Bronchial epithelial cell (primary cell): Measurements from ENCODE around the gene KIFC3. TPM values are rescaled to one million over a fixed set of nuclear protein-coding genes. Genes with fewer than 3 reads are reported as not detected.
A peak's percentile ranks its signal among the peaks of the same experiment; 100 is the strongest.

Experiments used
- DNase-seq: peaks from one replicate; pipeline ENCODE4 v3.0.0-alpha.2; 2010; ENCODE audit warnings: low read depth
- FAIRE-seq: peaks from 2 replicates; lab custom pipeline; 2011; peaks lifted over from hg19 to GRCh38; lab: Jason Lieb, UNC
- H3K27me3 ChIP-seq: 2 replicates; pipeline ENCODE4 v1.5.1; 2011; ENCODE audit warnings: low read length; ENCODE audit not compliant: control insufficient read depth, insufficient read depth
- H3K36me3 ChIP-seq: 2 replicates; pipeline ENCODE4 v1.5.1; 2011; ENCODE audit warnings: low read length; ENCODE audit not compliant: control insufficient read depth, insufficient read depth
- H3K4me3 ChIP-seq: 2 replicates; pipeline ENCODE4 v1.5.1; 2011; ENCODE audit warnings: mild to moderate bottlenecking, low read depth, low read length, control low read depth
- total RNA-seq: library from RNA; depleted of rRNA; stranded (reverse); fragments of >200 nt; gene quantifications from 2 replicates; pipeline ENCODE4 v1.2.1, GENCODE V29; 2014
- TF ChIP-seq, protein P1 (sequence below): IDR thresholded peaks from 2 replicates; pipeline ENCODE4 v1.5.1; 2011; ENCODE audit warnings: mild to moderate bottlenecking, moderate library complexity, low read length, control low read depth, inconsistent platforms; ENCODE audit not compliant: insufficient read depth, severe bottlenecking

Gene KIFC3
- total RNA-seq, 1 donor from 2014 or later, result 34.8 TPM

DNA sequence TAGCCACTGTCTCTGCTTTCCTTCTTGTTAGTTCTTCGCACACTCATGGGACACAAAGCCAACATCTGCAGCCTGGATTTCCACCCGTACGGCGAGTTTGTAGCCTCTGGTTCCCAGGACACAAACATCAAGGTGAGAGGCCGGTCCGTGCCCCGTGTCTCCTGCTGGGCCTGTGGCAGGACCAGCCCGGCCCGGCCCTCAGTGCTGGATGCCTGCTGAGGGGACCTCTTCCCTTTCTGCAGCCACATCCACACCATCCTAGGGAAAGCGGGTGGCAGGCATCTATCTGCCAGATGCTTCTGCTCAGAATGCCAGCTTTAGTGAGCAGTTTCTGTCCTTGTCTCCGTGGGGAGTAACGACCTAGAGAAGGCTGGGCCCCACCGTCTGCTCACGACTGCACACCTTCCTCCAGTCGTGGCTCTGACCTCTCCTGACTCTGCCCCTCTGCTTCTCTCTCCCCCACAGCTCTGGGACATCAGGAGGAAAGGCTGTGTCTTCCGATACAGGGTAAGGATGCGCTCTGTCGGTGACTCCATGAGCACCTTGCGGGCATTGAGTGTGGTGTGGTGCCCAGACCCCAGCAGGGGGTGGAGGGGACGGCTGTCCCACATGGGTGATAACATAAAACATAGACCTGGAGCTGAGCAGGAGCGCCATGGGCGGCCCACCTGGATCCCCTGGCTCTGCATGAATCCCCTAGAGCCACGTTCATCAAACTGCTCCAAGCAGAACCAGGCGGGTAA lies 51.3 kb downstream of the KIFC3 start:
- FAIRE-seq, result no peak
- peaks cover 10% of the 10 kb centered on the region for H3K36me3 ChIP-seq
- TF ChIP-seq, protein P1, sequence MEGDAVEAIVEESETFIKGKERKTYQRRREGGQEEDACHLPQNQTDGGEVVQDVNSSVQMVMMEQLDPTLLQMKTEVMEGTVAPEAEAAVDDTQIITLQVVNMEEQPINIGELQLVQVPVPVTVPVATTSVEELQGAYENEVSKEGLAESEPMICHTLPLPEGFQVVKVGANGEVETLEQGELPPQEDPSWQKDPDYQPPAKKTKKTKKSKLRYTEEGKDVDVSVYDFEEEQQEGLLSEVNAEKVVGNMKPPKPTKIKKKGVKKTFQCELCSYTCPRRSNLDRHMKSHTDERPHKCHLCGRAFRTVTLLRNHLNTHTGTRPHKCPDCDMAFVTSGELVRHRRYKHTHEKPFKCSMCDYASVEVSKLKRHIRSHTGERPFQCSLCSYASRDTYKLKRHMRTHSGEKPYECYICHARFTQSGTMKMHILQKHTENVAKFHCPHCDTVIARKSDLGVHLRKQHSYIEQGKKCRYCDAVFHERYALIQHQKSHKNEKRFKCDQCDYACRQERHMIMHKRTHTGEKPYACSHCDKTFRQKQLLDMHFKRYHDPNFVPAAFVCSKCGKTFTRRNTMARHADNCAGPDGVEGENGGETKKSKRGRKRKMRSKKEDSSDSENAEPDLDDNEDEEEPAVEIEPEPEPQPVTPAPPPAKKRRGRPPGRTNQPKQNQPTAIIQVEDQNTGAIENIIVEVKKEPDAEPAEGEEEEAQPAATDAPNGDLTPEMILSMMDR, result no peak
- no peaks in the 10 kb centered on the region for H3K27me3 ChIP-seq
- no peak for DNase-seq
- H3K4me3 ChIP-seq, result no peak overlapping the region

DNA sequence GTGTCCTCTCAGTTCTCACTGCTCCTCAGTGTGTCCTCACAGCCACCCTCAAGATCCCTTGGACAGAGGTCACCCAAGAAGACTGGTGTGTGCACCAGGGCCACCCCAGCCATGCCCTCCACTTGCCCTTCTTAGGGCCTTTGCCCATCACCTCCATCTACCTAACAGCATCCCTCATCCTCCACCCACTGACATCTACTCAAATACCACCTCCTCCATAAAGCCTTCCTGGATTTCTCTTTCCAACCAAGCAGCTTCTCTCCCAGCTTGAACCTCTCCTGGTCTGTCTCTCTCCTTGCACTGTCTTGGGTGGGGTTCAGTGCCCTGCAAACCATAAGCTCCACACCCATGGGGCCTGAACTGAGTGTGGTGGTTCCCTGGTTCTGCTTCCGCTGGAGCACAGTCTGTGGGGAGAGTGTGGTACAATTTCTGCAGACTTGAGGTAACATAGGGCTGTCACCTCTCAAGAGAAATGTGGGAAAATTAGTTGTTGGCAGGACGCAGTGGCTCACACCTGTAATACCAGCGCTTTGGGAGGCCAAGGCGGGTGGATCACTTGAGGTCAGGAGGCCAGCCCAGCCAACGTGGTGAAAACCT lies 52.3 kb downstream of the KIFC3 start:
- TF ChIP-seq, protein P1, result no peak
- DNase-seq, result no peak
- no peak overlapping the region for H3K4me3 ChIP-seq
- H3K36me3 ChIP-seq, result peaks cover 4% of the 10 kb centered on the region
- H3K27me3 ChIP-seq, result no peaks in the 10 kb centered on the region
- FAIRE-seq, result no peak

DNA sequence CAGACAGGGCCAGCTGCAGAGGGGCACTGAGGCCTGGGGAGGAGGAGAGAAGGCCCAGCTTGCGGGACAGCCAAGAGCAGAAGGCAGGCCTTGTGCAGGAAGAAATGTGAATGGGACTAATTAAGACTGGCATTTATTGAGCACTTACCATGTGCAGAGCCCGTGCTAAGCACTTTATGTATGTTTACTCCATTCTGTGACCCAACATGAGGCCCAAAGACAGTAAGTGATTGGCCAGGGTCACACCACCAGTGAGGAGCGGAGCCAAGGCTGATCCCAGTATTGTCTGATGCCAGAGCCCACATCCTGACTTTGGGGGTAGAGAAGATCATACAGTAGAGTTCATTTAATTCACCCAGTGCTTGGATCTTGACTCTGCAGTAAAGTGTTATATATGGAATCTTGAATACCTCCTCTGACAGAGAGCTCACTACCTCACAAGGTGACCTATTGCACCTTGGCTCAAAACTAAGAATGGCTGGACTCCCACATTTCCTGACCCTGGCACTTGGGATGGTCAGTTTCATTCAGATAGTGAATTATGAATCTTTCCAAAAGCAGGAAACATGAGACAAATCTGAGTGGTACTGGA lies 53.1 kb downstream of the KIFC3 start:
- TF ChIP-seq, protein P1, result no peak
- H3K4me3 ChIP-seq, result no peak overlapping the region
- DNase-seq (no peak), FAIRE-seq (no peak)
- H3K36me3 ChIP-seq, result peaks cover 9% of the 10 kb centered on the region
- H3K27me3 ChIP-seq, result no peaks in the 10 kb centered on the region

DNA sequence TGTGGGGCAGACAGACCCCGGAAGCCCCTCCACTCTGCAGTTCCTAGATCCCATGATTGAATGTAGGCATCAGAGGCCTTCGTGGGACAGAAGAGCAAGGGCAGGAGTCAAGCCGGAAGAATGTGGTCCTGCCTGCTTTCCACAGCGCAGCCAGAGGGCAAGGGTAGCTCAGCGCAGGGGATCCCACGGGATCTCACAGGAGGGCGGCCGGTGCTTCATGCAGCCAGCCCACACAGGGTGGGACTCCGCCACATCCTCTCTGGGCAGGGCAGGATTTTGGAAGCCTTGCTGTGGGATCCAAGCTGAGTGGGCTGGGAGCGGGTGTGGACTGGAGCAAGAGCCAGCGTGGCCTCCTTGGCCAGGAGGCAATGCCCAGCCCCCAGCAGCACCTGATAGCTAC lies 53.7 kb downstream of the KIFC3 start:
- Histone ChIP-seq H3K36me3 (peaks cover 11% of the 10 kb centered on the region), H3K27me3 (no peaks in the 10 kb centered on the region), H3K4me3 (no peak overlapping the region)
- TF ChIP-seq, protein P1, result no peak
- FAIRE-seq (no peak), DNase-seq (no peak)

DNA sequence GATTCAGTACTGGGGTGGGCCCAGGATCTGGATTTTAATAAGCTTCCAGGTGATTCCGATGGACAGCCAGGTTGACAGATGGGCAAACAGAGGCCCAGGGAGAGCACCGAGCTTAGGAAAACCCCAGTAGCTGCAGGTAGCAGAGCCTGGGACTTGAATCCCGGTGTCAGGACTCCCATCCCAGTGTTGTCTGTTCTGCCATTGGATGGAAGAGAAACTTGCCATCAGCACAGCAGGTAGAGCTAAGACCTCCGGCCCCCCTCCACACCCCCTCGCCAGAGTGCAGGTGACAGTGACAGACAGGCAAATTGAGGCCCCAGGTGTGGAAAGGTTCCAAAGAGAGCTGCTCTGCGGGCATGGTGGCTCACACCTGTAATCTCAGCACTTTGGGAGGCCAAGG lies 54.3 kb downstream of the KIFC3 start:
- peak; percentile 62 for FAIRE-seq
- H3K27me3 ChIP-seq, result no peaks in the 10 kb centered on the region
- DNase-seq, result no peak
- peaks cover 12% of the 10 kb centered on the region for H3K36me3 ChIP-seq
- TF ChIP-seq, protein P1, result no peak
- no peak overlapping the region for H3K4me3 ChIP-seq
